Measurements from ENCODE around the gene DOCK10. TPM values are rescaled to one million over a fixed set of nuclear protein-coding genes. Genes with fewer than 3 reads are reported as not detected.
"Not testable (repeated sequence)": the region's sequence is repeated elsewhere in the genome, so short reads cannot be mapped to it uniquely, and the experiment has no call there.

DOCK10 gene
- total RNA-seq, 1 donor from 2014 or later: 2.3 TPM

DNA sequence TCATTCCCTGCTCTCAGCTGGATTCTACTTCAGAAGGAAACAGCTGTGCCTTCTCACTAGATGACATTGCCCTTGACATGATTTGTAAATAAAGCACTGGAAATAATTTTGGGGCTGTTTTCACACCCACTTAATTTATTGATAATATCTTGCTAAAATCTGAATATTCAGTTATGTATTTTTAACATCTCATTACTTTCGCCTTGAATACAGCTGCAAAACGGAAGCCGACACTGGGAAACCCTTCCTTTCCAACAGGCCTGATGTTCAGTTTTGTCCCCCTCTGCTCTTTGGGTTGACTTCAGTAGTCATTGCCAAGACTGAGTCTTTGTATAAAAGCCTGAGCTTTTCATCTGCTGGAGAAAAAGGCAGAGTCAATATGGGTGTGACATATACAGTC lies 82.7 kb downstream of the DOCK10 start:
- DNase-seq (ENCODE audit: missing footprints) (no peak), ATAC-seq (no peak)
- intact Hi-C loops (cut with DNase I): no loop called here

- no peak for DNase-seq (ENCODE audit: missing footprints)
- ATAC-seq: no peak
Measured at GRCh38 chr2:224958873-224959272, 83.4 kb downstream of the DOCK10 start.

DNA sequence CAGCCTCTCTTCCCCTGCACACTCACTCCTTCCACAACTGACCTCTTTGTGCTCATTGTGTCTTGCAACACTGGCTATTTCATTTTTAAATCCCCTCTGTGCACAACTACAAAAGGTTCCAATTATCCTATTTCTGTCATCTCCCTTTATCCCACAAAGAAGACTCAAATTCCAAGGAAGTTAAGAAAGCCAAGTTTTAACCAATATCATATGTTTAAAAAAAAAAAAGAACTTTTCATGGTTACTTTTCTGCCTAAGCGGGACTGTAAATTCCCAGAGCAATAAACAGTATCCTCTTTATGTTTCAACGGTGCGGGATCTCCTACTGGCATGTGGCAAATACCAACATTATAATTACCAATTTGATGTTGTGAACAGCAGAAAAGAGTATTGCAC lies 83.8 kb downstream of the DOCK10 start:
- DNase-seq (ENCODE audit: missing footprints) (no peak), ATAC-seq (no peak)
- intact Hi-C loops (cut with DNase I): no loop called here

More at GRCh38 chr2:224958873-224959272, 83.4 kb downstream of the DOCK10 start:
- intact Hi-C loops (cut with DNase I): no loop called here

DNA sequence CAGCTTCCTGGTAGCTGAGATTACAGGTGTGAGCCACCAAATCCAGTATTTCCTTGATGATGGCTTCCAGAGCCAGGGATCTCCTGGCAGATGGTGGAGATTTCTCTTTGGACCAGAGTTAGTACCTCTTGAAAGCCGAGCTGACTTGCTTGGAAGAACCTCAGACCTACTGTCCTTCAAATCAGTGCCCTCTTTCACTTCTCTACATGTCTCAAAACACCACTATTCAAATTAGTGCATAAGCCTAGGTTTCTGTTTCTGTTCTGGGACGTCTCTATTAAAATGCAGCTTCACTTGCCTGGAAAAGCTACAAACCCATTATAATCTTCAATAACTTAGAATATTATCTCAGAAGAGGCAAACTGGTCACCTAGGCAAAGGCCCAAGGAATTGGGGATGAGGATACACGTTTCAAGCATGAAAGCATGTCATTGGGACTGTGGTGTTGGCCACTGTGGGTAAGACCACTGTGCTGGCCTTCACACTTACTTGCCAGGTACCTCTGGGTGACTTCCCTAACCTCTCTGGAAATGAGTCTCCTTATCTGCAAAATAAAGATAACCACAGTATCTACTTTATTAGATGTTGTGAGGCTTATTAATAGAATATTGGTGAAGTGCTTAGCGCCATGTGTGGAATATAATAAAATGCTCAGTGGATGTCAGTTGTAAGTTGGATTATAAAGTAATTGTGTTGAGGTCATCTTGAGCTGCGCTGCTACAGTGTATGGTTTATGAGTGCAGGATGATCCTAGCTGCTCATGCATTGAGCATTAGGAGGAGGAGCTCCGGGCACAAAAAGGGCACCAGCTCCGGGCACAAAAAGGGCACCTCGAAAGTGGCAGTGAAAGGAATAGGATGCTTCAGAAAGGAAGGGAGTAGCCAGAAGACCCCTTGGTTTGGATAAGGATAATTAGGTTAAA lies 84.5 kb downstream of the DOCK10 start:
- intact Hi-C loops (cut with DNase I): no loop called here
- no peak for DNase-seq (ENCODE audit: missing footprints)
- ATAC-seq: no peak

- ATAC-seq (no peak), DNase-seq (ENCODE audit: missing footprints) (no peak)
- intact Hi-C loops (cut with DNase I): no loop called here
Measured at GRCh38 chr2:224956706-224957105, 85.6 kb downstream of the DOCK10 start.

GRCh38 chr2:224954980-224955379 lies 87.3 kb downstream of the DOCK10 start:
- ATAC-seq (no peak), DNase-seq (ENCODE audit: missing footprints) (no peak)
- intact Hi-C loops (cut with DNase I): no loop called here

GRCh38 chr2:224952936-224953657 lies 89.2 kb downstream of the DOCK10 start:
- DNase-seq (ENCODE audit: missing footprints) (no peak), ATAC-seq (peak; percentile 62)
- intact Hi-C loops (cut with DNase I): no loop called here

GRCh38 chr2:224951723-224952481 lies 90.4 kb downstream of the DOCK10 start:
- intact Hi-C loops (cut with DNase I): no loop called here
- DNase-seq (ENCODE audit: missing footprints): no peak
- ATAC-seq: no peak

- DNase-seq (ENCODE audit: missing footprints): no peak
- intact Hi-C loops (cut with DNase I): no loop called here
Measured at GRCh38 chr2:224948859-224949258, 93.4 kb downstream of the DOCK10 start.

GRCh38 chr2:224948005-224948404 lies 94.3 kb downstream of the DOCK10 start:
- no peak for ATAC-seq
- DNase-seq (ENCODE audit: missing footprints): no peak
- intact Hi-C loops (cut with DNase I): no loop called here

More at GRCh38 chr2:224948859-224949258, 93.4 kb downstream of the DOCK10 start:
- no peak for ATAC-seq

- ATAC-seq: no peak
- intact Hi-C loops (cut with DNase I): no loop called here
- DNase-seq (ENCODE audit: missing footprints): no peak
Measured at GRCh38 chr2:224947566-224947965, 94.7 kb downstream of the DOCK10 start.

- DNase-seq (ENCODE audit: missing footprints) (no peak), ATAC-seq (no peak)
- intact Hi-C loops (cut with DNase I): no loop called here
Measured at GRCh38 chr2:224946895-224947294, 95.4 kb downstream of the DOCK10 start.

- DNase-seq (ENCODE audit: missing footprints): no peak
- ATAC-seq: peak; percentile 72
- intact Hi-C loops (cut with DNase I): no loop called here
Measured at GRCh38 chr2:224944707-224945547, 97.3 kb downstream of the DOCK10 start.

DNA sequence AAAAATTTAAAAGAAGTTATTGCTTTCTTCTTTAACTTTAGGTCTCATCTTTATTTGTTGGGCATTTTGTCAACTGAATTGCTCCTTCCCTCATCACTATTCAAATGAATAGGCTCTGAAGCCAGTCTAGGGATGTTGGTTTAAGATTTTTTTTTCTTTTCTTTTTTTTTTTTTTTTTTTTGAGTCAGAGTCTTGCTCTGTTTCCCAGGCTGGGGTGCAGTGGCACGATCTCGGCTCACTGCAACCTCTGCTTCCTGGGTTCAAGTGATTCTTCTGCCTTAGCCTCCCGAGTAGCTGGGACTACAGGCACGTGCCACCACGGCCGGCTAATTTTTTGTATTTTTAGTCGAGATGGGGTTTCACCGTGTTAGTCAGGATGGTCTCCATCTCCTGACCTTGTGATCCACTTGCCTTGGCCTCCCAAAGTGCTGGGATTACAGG lies 98.6 kb downstream of the DOCK10 start:
- DNase-seq (ENCODE audit: missing footprints); ATAC-seq; intact Hi-C loops (cut with DNase I): not testable (repeated sequence)

DNA sequence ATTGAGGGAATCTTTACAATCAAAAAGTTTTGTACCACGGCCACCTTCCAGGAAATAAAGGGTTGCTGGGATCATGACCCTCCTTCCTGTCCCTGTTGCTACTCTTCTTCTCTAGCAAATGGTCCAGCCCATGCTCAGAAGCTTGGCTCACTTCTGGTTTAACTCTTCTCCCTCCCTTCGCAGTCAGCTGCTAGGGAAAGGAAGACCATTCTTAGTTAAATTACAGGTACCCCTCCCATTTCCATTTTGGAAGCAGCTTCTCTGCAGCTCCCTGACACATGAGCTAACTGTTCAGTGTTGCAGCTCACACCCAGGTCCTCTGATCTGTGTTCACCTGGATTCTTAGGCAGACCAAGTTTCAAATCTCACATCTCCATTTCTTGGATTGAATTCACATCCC lies 100.3 kb downstream of the DOCK10 start:
- intact Hi-C loops (cut with DNase I): no loop called here
- DNase-seq (ENCODE audit: missing footprints) (no peak), ATAC-seq (no peak)

DNA sequence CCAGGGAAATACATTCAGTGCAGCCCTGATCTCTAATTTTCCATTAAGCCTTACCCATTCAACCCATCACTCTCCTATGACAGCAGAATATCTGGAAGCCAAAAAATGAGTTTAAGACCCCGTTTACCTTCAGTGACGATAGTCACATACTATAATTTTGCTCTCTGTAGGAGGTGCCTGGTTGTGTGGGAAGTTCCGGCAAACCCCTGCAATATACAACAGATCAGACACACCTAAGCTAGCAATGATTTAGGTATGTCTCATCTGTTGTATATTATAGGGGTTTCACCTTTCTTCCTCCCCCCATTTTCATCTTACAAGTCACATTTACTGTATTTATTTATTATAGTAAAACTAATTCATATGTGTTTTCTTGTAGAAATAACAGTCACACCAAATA lies 101.7 kb downstream of the DOCK10 start:
- ATAC-seq (no peak), DNase-seq (ENCODE audit: missing footprints) (no peak)
- intact Hi-C loops (cut with DNase I): no loop called here

DNA sequence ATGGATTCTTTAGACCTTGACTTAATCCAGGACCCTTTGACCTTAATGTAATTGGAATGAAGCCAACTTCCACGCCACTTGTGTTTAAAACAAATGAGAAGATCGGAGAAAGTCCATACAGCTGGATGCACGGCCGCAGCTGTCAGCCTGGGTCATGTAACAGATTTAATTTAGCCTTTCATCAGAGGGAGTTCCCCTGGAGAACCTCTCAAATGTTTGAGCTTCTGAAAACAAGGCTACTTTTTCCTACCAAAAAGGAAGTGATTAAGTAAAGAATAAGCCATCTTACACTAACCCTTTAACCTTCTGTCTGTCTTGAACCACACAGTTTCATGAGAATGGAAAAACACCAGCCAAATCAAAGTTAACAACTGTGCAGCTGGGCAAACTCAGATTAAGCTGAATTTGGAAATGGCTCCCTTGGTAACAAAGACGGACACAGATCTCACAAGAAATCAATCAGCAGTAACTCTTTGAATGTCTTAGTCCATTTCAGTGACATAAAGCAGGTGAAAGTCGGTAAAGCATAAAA lies 103.6 kb downstream of the DOCK10 start:
- peak; percentile 26 for ATAC-seq
- DNase-seq (ENCODE audit: missing footprints): no peak
- intact Hi-C loops (cut with DNase I): loop anchor here (5.0 kb wide), 1 partner anchor 44 kb away; no protein-coding TSS in a partner anchor

DNA sequence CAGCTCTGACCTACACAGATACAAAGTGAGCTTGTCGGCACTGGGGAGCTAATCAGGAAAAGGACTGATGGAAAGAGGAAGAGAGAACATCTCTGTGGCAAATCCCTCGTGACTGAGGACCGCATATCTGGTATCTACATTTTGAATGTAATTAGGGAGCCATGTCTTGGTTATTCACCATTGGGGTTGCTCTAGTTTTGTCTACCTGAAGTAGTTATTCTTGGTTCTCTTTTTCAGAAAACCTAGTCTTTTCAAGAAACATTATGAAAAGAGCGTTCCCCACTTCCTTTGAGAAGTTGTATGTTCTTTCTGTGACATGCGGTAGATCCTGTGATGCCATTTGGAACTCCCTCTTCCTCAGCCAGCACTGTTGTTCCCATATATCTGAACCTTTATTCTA lies 104.4 kb downstream of the DOCK10 start:
- intact Hi-C loops (cut with DNase I): loop anchor here (5.0 kb wide), 1 partner anchor 44 kb away; no protein-coding TSS in a partner anchor
- no peak for DNase-seq (ENCODE audit: missing footprints)
- ATAC-seq: no peak

Measured in Right ventricle myocardium inferior (tissue), 1 donor.